PFSK-1 (cell line): ENCODE data around the gene ANO8.

Source experiments
- FOXP2 ChIP-seq: optimal IDR thresholded peaks from 2 replicates; pipeline ENCODE3; 2011; ENCODE audit warnings: borderline replicate concordance, control low read depth, inconsistent platforms; ENCODE audit not compliant: insufficient read depth; ENCODE audit errors: extremely low read length, extremely low read depth
- POLR2AphosphoS5 ChIP-seq: IDR thresholded peaks from 2 replicates; pipeline ENCODE4 v1.6.1; 2012; ENCODE audit warnings: low read depth, mild to moderate bottlenecking, control low read depth, low read length, moderate library complexity
- SIN3A ChIP-seq: IDR thresholded peaks from 2 replicates; pipeline ENCODE4 v1.6.1; 2012; ENCODE audit warnings: mild to moderate bottlenecking, low read length, moderate library complexity, borderline replicate concordance; ENCODE audit not compliant: insufficient read depth
- TAF1 ChIP-seq: IDR thresholded peaks from 2 replicates; pipeline ENCODE4 v1.6.1; 2012; ENCODE audit warnings: low read length, control low read depth, borderline replicate concordance; ENCODE audit not compliant: insufficient read depth
- TF ChIP-seq, protein P1 (sequence below), 2 experiments: IDR thresholded peaks; 2 replicates each; pipeline versions ENCODE4 v1.6.1 to v1.8.0; 2011 to 2012; ENCODE audit warnings: low read depth in 2 of 2, low read length in 2 of 2, control low read depth in 1 of 2, inconsistent platforms in 1 of 2, mild to moderate bottlenecking in 1 of 2, moderate library complexity in 1 of 2; ENCODE audit not compliant: insufficient read depth in 1 of 2

Gene ANO8

GRCh38 chr19:17376935-17377600 lies 42.4 kb upstream of the ANO8 start, which contains the start of gene PLVAP:
TSS of gene PLVAP (minus strand) at chr19:17377342. CDS start at chr19:17377288, 54 bp downstream.
- TF ChIP-seq FOXP2, result no peak
- TF ChIP-seq, protein P1, sequence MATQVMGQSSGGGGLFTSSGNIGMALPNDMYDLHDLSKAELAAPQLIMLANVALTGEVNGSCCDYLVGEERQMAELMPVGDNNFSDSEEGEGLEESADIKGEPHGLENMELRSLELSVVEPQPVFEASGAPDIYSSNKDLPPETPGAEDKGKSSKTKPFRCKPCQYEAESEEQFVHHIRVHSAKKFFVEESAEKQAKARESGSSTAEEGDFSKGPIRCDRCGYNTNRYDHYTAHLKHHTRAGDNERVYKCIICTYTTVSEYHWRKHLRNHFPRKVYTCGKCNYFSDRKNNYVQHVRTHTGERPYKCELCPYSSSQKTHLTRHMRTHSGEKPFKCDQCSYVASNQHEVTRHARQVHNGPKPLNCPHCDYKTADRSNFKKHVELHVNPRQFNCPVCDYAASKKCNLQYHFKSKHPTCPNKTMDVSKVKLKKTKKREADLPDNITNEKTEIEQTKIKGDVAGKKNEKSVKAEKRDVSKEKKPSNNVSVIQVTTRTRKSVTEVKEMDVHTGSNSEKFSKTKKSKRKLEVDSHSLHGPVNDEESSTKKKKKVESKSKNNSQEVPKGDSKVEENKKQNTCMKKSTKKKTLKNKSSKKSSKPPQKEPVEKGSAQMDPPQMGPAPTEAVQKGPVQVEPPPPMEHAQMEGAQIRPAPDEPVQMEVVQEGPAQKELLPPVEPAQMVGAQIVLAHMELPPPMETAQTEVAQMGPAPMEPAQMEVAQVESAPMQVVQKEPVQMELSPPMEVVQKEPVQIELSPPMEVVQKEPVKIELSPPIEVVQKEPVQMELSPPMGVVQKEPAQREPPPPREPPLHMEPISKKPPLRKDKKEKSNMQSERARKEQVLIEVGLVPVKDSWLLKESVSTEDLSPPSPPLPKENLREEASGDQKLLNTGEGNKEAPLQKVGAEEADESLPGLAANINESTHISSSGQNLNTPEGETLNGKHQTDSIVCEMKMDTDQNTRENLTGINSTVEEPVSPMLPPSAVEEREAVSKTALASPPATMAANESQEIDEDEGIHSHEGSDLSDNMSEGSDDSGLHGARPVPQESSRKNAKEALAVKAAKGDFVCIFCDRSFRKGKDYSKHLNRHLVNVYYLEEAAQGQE (IDR thresholded peaks at IDR 0.05; ENCODE audit: insufficient read depth in 1 of 2, low read depth in 2 of 2, low read length in 2 of 2), result no peak

GRCh38 chr19:17370026-17370587 lies 35.5 kb upstream of the ANO8 start:
- TF ChIP-seq POLR2AphosphoS5, result no peak
- TF ChIP-seq, protein P1 (IDR thresholded peaks at IDR 0.05; ENCODE audit: insufficient read depth in 1 of 2, low read depth in 2 of 2, low read length in 2 of 2), result no peak
- no peak for TF ChIP-seq TAF1
- TF ChIP-seq SIN3A, result no peak
- TF ChIP-seq FOXP2, result no peak

DNA sequence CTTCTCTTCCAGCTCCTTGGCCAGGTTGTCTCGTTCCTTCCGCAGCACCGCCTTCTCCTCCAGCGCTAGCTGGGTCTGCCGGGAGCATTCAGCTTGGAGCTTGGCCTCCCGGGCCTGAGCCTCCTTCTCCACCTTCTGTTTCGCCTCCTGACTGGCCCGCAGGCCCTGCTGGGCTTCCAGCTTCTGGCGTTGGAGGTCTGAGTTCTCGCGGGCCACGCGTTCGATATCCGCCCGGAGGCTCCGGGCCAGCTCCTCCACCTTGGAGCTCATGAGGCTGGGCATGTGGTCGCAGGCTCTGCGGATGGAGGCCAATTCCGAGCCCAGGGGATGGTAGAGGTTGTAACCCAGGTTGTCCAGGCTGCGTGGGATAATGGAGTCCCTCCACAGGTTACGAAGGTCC lies 30.7 kb upstream of the ANO8 start:
- TF ChIP-seq POLR2AphosphoS5 (no peak), TAF1 (no peak), FOXP2 (no peak), SIN3A (no peak)
- TF ChIP-seq, protein P1 (IDR thresholded peaks at IDR 0.05; ENCODE audit: insufficient read depth in 1 of 2, low read depth in 2 of 2, low read length in 2 of 2), result no peak

DNA sequence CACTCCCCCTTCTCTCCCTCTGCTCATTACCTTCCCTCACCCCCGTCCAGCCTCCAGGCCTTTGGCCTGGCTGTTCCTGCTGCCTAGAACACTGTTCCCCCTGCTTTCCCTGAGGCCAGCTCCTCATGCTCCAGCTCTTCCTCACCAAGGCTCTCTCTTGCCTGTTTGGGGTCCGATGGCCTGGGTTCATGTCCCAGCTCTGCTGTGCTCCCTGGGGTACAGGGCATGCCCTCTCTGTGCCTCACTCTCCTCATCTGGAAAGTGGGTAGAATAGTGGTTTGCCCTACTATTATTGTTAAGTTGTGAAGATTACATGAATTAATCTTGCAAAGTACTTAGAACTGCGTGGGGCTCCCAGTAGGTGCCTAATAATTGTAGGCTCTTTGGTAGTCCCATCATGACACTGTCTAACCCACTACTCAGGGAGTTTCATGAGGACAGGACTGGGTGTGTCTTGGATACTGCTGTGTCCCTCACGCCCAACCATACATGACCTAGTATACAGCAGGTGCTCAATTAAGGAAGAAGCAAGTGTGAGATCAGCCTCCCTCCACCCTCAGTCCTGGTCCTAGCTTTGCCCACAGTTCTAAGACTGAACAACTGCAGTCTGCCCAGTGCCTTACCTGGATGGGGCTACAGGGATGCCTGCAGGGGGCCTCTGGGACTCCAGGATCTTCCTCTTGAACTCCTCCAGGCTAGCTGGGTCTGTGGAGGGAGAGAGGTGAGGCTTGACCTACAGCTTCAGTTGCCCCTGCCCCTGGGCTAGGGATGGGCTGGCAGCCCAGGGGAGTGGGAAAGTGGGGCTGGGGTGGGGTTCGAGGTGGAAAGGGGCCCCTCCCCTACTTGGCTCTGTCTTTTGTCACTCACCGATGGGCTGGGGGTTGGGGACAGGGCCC lies 25.5 kb upstream of the ANO8 start:
- TF ChIP-seq FOXP2, result no peak
- no peak for TF ChIP-seq POLR2AphosphoS5
- TF ChIP-seq, protein P1 (IDR thresholded peaks at IDR 0.05; ENCODE audit: insufficient read depth in 1 of 2, low read depth in 2 of 2, low read length in 2 of 2), result no peak
- no peak for TF ChIP-seq SIN3A
- TF ChIP-seq TAF1, result no peak

GRCh38 chr19:17358395-17358794 lies 23.7 kb upstream of the ANO8 start:
- no peak for TF ChIP-seq SIN3A
- no peak for TF ChIP-seq TAF1
- TF ChIP-seq, protein P1 (IDR thresholded peaks at IDR 0.05; ENCODE audit: insufficient read depth in 1 of 2, low read depth in 2 of 2, low read length in 2 of 2), result no peak
- no peak for TF ChIP-seq POLR2AphosphoS5
- TF ChIP-seq FOXP2, result no peak
